ENCODE data around the gene AMER2. TPM values are rescaled to one million over a fixed set of nuclear protein-coding genes. Genes with fewer than 3 reads are reported as not detected.
"Not testable (repeated sequence)": the region's sequence is repeated elsewhere in the genome, so short reads cannot be mapped to it uniquely, and the experiment has no call there.

AMER2 gene
- total RNA-seq, 2 experiments from 2014 or later: not detected

- Mint-ChIP-seq H3K36me3 (ENCODE audit: low read depth) (peaks cover under 1% of the 10 kb centered on the region), H3K4me3 (no peak overlapping the region), H3K27ac (no peak overlapping the region), H3K27me3 (peaks cover 45% of the 10 kb centered on the region), H3K9me3 (no peaks in the 10 kb centered on the region), H3K4me1 (peaks cover 1% of the 10 kb centered on the region)
- no peak for DNase-seq
- CTCF ChIA-PET: no interaction called here
- POLR2A ChIA-PET: no interaction called here
Measured at GRCh38 chr13:25177012-25177411, 4.9 kb upstream of the AMER2 start.

GRCh38 chr13:25175431-25175830 is 3.3 kb upstream of the AMER2 start:
- H3K27me3 Mint-ChIP-seq: peaks cover 53% of the 10 kb centered on the region
- H3K9me3 Mint-ChIP-seq: no peaks in the 10 kb centered on the region
- peaks cover 11% of the 10 kb centered on the region for H3K4me1 Mint-ChIP-seq
- DNase-seq: no peak
- ChIA-PET CTCF (interaction anchor here (0.7 to 1.0 kb wide), 2 partner anchors 180 to 201 kb away, joined by 3 read pairs; no protein-coding TSS in a partner anchor), POLR2A (no interaction called here)
- H3K36me3 Mint-ChIP-seq (ENCODE audit: low read depth): peaks cover 2% of the 10 kb centered on the region
- H3K27ac Mint-ChIP-seq: no peak overlapping the region
- no peak overlapping the region for H3K4me3 Mint-ChIP-seq

GRCh38 chr13:25175026-25175425 is 2.9 kb upstream of the AMER2 start:
- Mint-ChIP-seq H3K36me3 (ENCODE audit: low read depth) (peaks cover 2% of the 10 kb centered on the region), H3K4me1 (peaks cover 11% of the 10 kb centered on the region), H3K27ac (no peak overlapping the region), H3K9me3 (no peaks in the 10 kb centered on the region), H3K27me3 (peaks cover 55% of the 10 kb centered on the region), H3K4me3 (no peak overlapping the region)
- POLR2A ChIA-PET: no interaction called here
- CTCF ChIA-PET: no interaction called here
- no peak for DNase-seq

GRCh38 chr13:25174304-25174703 is 2.2 kb upstream of the AMER2 start:
- H3K27ac Mint-ChIP-seq: no peak overlapping the region
- no peak for DNase-seq
- peaks cover 11% of the 10 kb centered on the region for H3K4me1 Mint-ChIP-seq
- ChIA-PET CTCF (no interaction called here), POLR2A (interaction anchor here (0.6 kb wide), 1 partner anchor 156 kb away, joined by 3 read pairs; no protein-coding TSS in a partner anchor)
- H3K9me3 Mint-ChIP-seq: no peaks in the 10 kb centered on the region
- H3K36me3 Mint-ChIP-seq (ENCODE audit: low read depth): peaks cover 2% of the 10 kb centered on the region
- peaks cover 56% of the 10 kb centered on the region for H3K27me3 Mint-ChIP-seq
- no peak overlapping the region for H3K4me3 Mint-ChIP-seq

- no peaks in the 10 kb centered on the region for H3K9me3 Mint-ChIP-seq
- CTCF ChIA-PET: no interaction called here
- H3K27ac Mint-ChIP-seq: no peak overlapping the region
- POLR2A ChIA-PET: no interaction called here
- H3K4me1 Mint-ChIP-seq: peaks cover 11% of the 10 kb centered on the region
- no peak overlapping the region for H3K4me3 Mint-ChIP-seq
- peaks cover 57% of the 10 kb centered on the region for H3K27me3 Mint-ChIP-seq
- no peak for DNase-seq
- H3K36me3 Mint-ChIP-seq (ENCODE audit: low read depth): peaks cover 2% of the 10 kb centered on the region
Measured at GRCh38 chr13:25172303-25172630, 179 bp upstream of the AMER2 start.

GRCh38 chr13:25171170-25171516 is 945 bp downstream of the AMER2 start:
- peaks cover 11% of the 10 kb centered on the region for H3K4me1 Mint-ChIP-seq
- POLR2A ChIA-PET: no interaction called here
- H3K27ac Mint-ChIP-seq: no peak overlapping the region
- H3K27me3 Mint-ChIP-seq: peaks cover 57% of the 10 kb centered on the region
- DNase-seq: no peak
- peaks cover 2% of the 10 kb centered on the region for H3K36me3 Mint-ChIP-seq (ENCODE audit: low read depth)
- peak overlapping the region; percentile 0 for H3K4me3 Mint-ChIP-seq
- CTCF ChIA-PET: no interaction called here
- no peaks in the 10 kb centered on the region for H3K9me3 Mint-ChIP-seq

- Mint-ChIP-seq H3K9me3 (no peaks in the 10 kb centered on the region), H3K27me3 (peaks cover 58% of the 10 kb centered on the region), H3K4me1 (peaks cover 11% of the 10 kb centered on the region), H3K36me3 (ENCODE audit: low read depth) (peaks cover 2% of the 10 kb centered on the region), H3K4me3 (no peak overlapping the region), H3K27ac (no peak overlapping the region)
- no peak for DNase-seq
- POLR2A ChIA-PET: no interaction called here
- CTCF ChIA-PET: no interaction called here
Measured at GRCh38 chr13:25170554-25171111, 1.5 kb downstream of the AMER2 start.

- Mint-ChIP-seq H3K36me3 (ENCODE audit: low read depth) (peaks cover 2% of the 10 kb centered on the region), H3K27ac (no peak overlapping the region), H3K4me3 (no peak overlapping the region), H3K9me3 (no peaks in the 10 kb centered on the region), H3K27me3 (peaks cover 62% of the 10 kb centered on the region), H3K4me1 (peaks cover 11% of the 10 kb centered on the region)
- ChIA-PET CTCF (interaction anchor here (0.7 kb wide), 1 partner anchor 205 kb away, joined by 4 read pairs; no protein-coding TSS in a partner anchor), POLR2A (no interaction called here)
- no peak for DNase-seq
Measured at GRCh38 chr13:25169951-25170553, 2.0 kb downstream of the AMER2 start.

GRCh38 chr13:25169356-25169755 is 2.7 kb downstream of the AMER2 start:
- peaks cover 62% of the 10 kb centered on the region for H3K27me3 Mint-ChIP-seq
- peaks cover 11% of the 10 kb centered on the region for H3K4me1 Mint-ChIP-seq
- CTCF ChIA-PET: interaction anchor here (0.7 kb wide), 1 partner anchor 206 kb away, joined by 4 read pairs; no protein-coding TSS in a partner anchor
- DNase-seq: no peak
- H3K9me3 Mint-ChIP-seq: no peaks in the 10 kb centered on the region
- peaks cover 2% of the 10 kb centered on the region for H3K36me3 Mint-ChIP-seq (ENCODE audit: low read depth)
- H3K4me3 Mint-ChIP-seq: no peak overlapping the region
- POLR2A ChIA-PET: no interaction called here
- no peak overlapping the region for H3K27ac Mint-ChIP-seq

- no peaks in the 10 kb centered on the region for H3K9me3 Mint-ChIP-seq
- DNase-seq: no peak
- H3K4me1 Mint-ChIP-seq: peaks cover 11% of the 10 kb centered on the region
- ChIA-PET POLR2A (no interaction called here), CTCF (no interaction called here)
- peaks cover 2% of the 10 kb centered on the region for H3K36me3 Mint-ChIP-seq (ENCODE audit: low read depth)
- H3K4me3 Mint-ChIP-seq: no peak overlapping the region
- no peak overlapping the region for H3K27ac Mint-ChIP-seq
- peaks cover 60% of the 10 kb centered on the region for H3K27me3 Mint-ChIP-seq
Measured at GRCh38 chr13:25168790-25169189, 3.3 kb downstream of the AMER2 start.

GRCh38 chr13:25167382-25168174 is 4.5 kb downstream of the AMER2 start:
- peaks cover 53% of the 10 kb centered on the region for H3K27me3 Mint-ChIP-seq
- H3K4me1 Mint-ChIP-seq: peaks cover 11% of the 10 kb centered on the region
- H3K9me3 Mint-ChIP-seq: no peaks in the 10 kb centered on the region
- CTCF ChIA-PET: no interaction called here
- POLR2A ChIA-PET: no interaction called here
- H3K4me3 Mint-ChIP-seq: no peak overlapping the region
- no peak overlapping the region for H3K27ac Mint-ChIP-seq
- H3K36me3 Mint-ChIP-seq (ENCODE audit: low read depth): peaks cover 2% of the 10 kb centered on the region
- DNase-seq: no peak

- ChIA-PET CTCF (no interaction called here), POLR2A (no interaction called here)
- no peaks in the 10 kb centered on the region for H3K36me3 Mint-ChIP-seq (ENCODE audit: low read depth)
- H3K27ac Mint-ChIP-seq: no peak overlapping the region
- no peak for DNase-seq
- H3K9me3 Mint-ChIP-seq: no peaks in the 10 kb centered on the region
- H3K4me1 Mint-ChIP-seq: peaks cover 2% of the 10 kb centered on the region
- H3K27me3 Mint-ChIP-seq: peaks cover 48% of the 10 kb centered on the region
- no peak overlapping the region for H3K4me3 Mint-ChIP-seq
Measured at GRCh38 chr13:25166306-25166705, 5.8 kb downstream of the AMER2 start.

- no peak for DNase-seq
- POLR2A ChIA-PET: no interaction called here
Measured at GRCh38 chr13:25165663-25166062, 6.4 kb downstream of the AMER2 start.

GRCh38 chr13:25165163-25165562 is 6.9 kb downstream of the AMER2 start:
- H3K27me3 Mint-ChIP-seq: peaks cover 45% of the 10 kb centered on the region
- POLR2A ChIA-PET; CTCF ChIA-PET; DNase-seq; H3K9me3 Mint-ChIP-seq; H3K36me3 Mint-ChIP-seq (ENCODE audit: low read depth); H3K27ac Mint-ChIP-seq; H3K4me3 Mint-ChIP-seq; H3K4me1 Mint-ChIP-seq: not testable (repeated sequence)

More at GRCh38 chr13:25165663-25166062, 6.4 kb downstream of the AMER2 start:
- Mint-ChIP-seq H3K4me3 (no peak overlapping the region), H3K27ac (no peak overlapping the region), H3K27me3 (peaks cover 48% of the 10 kb centered on the region), H3K9me3 (no peaks in the 10 kb centered on the region), H3K36me3 (ENCODE audit: low read depth) (no peaks in the 10 kb centered on the region), H3K4me1 (no peaks in the 10 kb centered on the region)
- CTCF ChIA-PET: no interaction called here

Data from activated CD4-positive, alpha-beta memory T cell treated with anti-CD3 and anti-CD28 coated beads, Interleukin-2, amount 10 ng/mL, durations not matched to agents 7 days and 5 days (primary cell).